CD4-positive, alpha-beta T cell treated with Interleukin-4 for 4 hours (primary cell): Measurements from ENCODE around the gene NFATC1.

ENCODE experiments used
- DNase-seq: peaks from one replicate; pipeline ENCODE4 v3.0.0-alpha.2; 2020

The NFATC1 gene

GRCh38 chr18:79525556-79526467, 130.1 kb downstream of the NFATC1 start:
- no peak for DNase-seq

DNA sequence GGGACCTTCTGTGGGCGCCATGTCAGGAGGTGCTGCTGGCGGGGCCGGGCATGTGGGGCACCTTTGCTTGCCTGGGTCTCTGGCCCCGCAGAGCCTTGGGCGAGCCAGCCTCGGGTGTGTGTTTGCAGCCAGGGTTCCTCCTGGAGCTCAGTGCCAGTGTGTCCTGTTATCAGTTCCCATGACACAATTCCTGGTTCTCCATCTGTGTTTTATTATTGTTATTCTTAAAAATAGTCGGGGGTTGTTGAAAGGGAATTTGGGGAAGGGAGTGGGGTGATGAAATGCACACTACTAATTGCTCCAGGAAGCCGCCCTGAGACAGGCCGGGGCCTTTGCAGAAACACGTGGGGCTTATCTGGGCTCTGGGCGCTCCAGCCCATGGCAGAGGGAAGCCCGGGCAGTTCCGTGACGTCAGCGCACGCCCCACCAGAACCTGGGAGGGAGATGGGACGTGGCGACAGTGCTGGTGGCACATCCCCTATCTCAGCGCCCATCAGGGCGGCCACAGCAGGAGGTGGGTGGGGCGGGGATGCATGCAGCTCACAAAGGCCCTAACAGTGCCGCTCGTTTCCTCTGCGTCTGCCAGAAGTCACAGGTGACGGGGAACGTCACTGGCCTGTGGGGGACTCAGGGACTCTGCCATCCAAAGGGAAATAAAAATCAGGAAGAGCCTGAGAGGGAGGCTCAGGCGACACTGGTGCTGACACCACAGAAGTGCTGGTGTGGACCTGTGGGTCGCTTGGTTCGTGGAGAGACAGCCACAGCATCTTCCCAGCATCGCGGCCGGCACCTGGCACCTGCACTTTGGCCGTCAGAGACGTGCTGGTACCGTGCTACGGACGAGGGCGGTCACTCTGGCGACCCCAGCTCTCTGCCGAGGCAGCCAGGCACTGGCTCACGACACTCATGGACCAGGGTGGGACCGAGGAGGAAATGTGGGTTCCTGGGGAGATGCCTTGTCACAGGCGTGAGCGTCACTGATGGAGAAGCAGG, 131.0 kb downstream of the NFATC1 start:
- no peak for DNase-seq

GRCh38 chr18:79527656-79528315, 132.1 kb downstream of the NFATC1 start:
- no peak for DNase-seq

DNA sequence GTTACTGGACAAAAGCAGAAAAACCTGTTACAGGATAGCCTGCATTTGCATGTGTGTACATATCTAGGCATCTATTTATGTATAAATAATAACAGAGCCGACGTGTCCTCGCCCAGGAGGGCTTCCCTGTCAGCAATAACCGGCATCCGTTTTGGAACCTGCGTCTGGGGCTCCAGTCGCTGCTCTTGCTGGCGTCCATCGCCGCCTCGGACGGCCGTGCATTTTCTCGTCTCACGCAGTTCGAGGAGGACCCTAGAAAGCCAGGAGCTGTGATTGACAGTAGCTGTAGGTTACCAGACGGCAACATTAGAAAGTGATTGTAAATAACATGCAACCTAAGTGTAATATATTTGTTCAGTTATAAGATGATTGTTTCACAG, 132.6 kb downstream of the NFATC1 start:
- no peak for DNase-seq

DNA sequence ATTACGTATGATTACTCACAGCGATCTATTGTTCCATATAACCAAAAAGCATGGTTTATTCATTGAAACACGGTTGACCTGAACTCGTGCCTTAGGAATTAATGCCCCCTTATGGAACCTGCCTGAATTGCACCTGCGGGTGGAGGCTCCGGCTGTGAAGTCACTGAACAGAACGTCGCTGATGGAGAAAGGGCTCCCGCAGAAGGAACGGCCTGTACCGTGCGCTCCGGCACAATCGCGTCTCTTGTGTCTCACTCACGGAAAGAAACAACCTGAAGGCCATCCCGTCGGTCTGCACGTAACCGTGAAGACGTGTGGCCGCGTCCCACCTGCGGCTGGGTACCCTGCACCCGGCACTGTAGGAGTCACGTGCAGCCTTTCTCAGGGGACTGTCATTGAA, 133.1 kb downstream of the NFATC1 start:
- peak; percentile 74 for DNase-seq

DNA sequence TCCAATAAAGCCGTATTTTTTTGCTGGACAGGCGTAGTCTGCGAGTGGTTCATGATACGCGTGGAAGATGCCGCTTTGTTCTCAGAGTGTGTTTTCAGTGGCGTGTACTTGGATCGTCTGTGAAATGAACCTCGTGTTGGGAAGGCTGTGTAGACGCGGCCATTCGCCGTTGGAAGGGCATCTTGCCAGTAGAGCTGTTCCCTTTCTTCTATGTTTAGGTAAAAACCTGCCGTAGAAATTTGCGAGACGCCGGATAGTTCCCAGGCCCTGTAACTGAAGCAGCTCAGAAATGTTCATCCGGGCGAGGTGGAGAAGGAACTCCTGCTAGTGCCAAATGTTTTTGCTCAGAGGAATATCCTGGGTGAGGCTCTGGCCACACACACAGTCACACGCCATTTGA, 133.6 kb downstream of the NFATC1 start:
- no peak for DNase-seq

GRCh38 chr18:79529991-79530390, 134.3 kb downstream of the NFATC1 start:
- DNase-seq = no peak

DNA sequence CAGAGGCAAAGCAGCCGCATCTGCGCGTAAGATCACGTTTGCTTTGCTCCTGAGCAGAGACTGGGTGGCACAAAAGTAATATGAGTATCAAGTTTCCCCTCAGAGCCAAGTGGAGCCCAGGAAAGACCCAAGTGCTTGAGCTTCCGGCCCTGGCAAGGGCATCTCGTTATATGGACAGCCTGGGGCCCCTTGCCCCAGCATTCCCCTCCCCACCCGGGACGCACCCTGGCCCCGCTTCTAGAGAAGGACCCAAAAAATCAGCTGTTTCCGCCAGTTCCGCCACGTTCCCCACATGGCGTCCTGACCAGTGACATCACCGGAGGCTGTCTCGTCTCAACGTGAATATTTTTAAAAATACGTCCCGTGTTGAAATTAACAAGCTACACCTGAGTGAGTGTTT, 135.1 kb downstream of the NFATC1 start:
- DNase-seq = no peak

DNA sequence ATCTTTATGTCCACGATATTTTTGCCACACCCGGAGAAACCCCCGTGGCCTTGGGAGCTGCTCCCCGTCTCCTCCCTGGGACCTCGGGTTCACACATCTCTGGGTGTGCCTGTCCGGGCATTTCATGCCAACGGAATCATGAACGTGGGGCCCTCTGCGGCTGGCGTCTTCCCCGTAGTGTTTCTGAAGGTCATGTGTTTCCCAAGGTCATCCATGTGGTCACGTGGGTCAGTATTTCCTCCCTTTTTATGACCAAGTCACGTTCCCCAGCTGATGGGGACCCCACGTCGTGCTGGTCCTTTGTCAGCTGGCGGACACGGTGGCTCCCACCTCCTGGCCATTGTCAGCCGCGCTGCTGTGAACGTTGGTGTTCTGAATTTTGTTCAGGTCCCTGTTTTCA, 135.7 kb downstream of the NFATC1 start:
- no peak for DNase-seq

GRCh38 chr18:79531926-79532312, 136.2 kb downstream of the NFATC1 start:
- no peak for DNase-seq

GRCh38 chr18:79532313-79533007, 136.7 kb downstream of the NFATC1 start:
- DNase-seq = no peak

DNA sequence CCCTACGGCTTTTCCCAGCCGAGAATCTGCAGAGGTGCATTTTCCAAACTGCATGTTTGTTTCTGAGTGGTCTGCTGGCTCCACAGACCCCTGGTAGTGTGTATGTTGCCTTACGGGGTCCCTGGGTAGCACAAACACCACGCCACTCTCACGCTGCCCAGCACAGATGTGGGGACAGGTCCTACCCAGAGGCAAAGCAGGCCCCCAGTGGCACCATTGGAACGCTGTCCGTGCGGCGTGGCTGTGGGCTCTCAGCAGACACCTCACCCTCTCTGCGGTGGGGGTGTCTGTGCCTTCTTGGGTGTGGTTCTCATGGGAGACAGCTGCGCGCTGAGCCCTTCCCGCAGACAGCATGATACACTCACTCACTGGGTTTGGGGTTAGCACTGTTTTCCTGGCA, 137.4 kb downstream of the NFATC1 start:
- no peak for DNase-seq

DNA sequence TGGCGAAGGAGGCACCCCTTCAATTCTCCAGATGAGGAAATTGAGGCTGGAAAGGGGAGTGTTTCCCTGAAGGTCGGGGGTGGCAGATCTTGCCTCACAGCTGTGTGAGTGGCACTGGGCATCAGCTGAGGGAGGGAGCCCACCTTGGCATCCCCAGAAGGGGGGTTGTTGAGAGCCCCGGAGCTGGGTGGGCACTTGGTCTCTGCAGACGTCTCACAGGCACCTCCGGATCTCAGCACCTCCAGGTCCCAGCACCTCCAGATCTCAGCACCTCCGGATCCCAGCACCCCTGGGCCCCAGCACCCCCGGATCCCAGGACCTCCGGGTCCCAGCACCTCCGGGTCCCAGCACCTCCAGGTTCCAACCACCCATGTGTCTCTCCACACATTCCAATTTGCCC, 137.9 kb downstream of the NFATC1 start:
- DNase-seq = no peak

- no peak for DNase-seq
Measured at GRCh38 chr18:79534356-79534755, 138.6 kb downstream of the NFATC1 start.

DNA sequence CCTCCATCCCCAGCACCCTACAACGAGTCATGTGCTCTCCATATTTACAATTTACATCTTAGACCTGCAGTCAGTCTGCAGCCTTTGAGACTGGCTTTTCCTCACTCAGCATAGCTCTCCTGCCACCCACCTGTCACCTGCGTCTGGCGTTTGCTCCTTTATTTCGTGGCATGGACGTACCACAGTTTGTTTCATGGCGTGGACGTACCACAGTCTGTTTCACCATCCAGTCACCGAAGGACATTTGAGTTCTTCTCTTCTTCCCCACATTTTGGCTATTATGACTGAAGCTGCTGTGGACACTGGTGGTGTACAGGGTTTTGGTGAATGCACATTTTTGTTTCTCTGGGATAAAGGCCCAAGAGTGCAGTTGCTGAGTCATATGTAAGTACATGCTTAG, 142.0 kb downstream of the NFATC1 start:
- no peak for DNase-seq

DNA sequence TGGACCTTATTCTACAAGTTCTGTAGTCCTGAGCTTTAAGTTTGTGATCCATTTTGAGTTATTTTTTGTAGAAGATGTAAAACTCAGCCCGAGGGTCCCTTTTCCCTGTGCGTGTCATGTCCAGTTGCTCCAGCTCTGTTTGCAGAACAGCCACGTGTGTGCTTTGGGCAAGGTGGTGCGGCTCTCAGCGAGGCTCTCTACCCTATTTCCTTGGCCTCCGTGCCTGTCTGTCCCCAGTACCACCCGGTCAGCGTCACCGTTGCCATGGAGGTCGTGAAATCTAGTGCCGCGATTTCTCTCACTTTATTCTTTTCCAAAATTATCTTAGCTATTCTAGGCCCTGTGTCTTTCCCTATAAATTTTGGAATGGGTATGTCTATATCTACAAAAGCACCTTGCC, 142.9 kb downstream of the NFATC1 start:
- DNase-seq = no peak

- no peak for DNase-seq
Measured at GRCh38 chr18:79540161-79540903, 144.6 kb downstream of the NFATC1 start.

- no peak for DNase-seq
Measured at GRCh38 chr18:79540904-79541282, 145.2 kb downstream of the NFATC1 start.

DNA sequence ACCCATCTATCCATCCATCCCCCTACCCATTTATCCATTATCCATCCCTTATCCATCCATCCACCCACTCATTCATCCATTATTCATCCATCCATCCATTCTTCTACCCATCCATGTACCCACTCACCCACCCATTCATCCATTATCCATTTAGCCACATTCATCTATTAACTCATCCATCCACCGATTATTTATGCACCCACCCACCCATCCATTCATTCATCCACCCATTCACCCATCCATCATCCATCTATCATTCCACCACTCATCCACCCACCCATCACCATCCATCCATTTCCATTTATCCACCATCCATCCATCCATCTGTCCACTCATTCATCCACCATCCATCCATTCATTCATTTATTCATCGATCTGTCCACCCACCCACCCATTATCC, 146.5 kb downstream of the NFATC1 start:
- no peak for DNase-seq

DNA sequence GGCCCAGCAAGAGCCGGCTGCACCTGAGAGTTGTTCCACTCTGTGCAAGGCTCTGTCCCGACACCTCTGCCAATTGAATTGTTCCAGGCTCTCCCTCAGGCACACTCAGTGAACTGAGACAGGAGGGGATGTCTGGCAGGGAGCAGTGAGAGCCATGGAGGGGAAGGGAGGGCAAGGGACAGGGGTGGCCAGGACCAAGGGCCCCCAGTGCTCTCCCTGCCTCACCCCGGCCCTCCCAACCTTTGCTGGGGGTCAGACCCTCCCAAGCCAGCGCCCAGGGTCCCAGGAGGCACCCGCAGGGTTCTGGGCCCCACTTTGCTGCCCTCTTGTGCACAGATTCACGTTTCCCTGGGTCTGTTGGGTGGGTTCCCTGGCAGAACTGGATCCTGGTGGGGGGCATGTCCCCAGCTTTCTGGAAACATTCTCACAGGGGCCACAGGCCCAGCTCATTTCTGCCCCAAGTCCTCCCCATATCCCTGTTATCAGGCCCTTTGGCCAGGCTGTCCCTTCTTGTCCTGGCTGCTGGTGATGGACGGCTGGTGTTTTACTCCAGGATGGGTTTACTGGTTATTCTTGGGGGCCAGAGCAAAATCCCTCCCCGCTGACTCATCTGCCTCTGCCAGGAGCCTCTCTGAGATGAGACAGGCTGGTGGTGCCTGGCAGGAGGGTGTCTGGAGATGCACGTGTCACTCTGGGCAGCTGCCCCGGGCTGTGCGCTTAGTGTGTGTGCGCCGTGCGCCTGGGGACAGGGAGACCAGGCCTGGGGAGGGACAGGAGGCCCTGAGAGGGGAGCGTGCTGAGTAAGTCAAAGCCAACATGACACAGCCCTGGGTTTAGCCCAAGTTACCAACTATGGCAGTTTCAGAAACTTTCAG, 147.4 kb downstream of the NFATC1 start:
- DNase-seq = no peak

DNA sequence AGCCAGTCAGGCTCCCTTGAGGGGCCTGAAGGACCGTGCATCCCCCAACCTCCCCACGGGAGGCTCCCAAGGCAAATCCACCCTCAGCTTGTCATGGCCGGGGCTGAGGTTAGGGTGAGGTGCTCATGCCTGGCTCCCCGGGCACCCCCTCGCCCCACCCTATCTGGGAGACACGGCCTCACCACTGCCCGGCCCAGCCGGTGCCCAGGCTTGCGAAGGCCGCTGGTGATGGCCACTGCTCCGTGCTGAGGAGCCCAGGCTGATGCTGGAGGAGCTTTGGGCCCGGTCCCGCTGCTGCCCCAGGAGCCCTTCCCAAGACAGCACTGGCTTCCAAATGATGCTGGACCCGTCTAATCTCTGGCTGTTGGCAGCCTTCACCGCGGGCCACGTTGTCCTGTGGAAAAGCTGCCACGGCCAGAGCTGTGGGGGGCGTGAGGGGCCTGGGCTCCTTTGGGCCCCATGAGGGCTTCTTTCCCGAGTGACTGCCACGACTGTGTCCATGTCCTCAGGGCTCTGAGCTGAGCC, 148.2 kb downstream of the NFATC1 start:
- no peak for DNase-seq
